ENCODE results near the gene PROX1.
A peak's percentile ranks its signal among the peaks of the same experiment; 100 is the strongest.

Gene PROX1

DNA sequence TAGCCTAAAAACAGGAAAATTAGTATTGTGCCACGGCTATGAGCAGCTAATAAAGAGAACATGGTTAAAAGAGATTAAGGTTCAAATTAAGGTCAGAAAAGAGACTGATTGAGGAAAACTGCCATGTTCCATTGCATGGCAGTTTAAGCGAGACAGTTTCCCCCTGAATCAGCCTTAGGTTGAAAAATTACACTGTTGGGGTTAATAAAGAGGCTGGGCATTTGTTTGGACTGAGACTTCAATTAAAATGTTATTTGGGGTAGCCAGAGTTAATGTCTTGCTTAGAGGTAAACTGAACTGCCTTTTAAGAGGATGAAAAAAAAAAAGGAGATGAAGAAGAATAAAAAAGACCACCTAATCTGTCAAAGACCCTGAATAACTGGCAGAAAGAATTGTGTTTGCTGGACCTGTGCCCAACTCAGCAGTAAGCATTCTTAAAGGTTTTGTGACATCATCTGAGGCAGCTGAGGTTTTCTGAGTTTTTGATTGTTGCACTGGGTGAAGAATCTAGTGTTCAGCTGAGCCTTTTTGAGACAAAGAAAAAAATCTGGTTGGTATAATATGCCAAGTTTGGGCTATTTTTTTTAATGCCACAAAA is 17.7 kb upstream of the PROX1 start:
- H3K36me3 Mint-ChIP-seq, result no peaks in the 10 kb centered on the region
- H3K4me1 Mint-ChIP-seq, result no peaks in the 10 kb centered on the region
- peaks cover 2 to 4% of the 10 kb centered on the region in 2 donors for H3K9me3 Mint-ChIP-seq
- DNase-seq (no peak), ATAC-seq (replicated peaks) (no peak)
- H3K4me3 Mint-ChIP-seq, result no peak overlapping the region
- H3K27ac Mint-ChIP-seq, result no peak overlapping the region
- H3K27me3 Mint-ChIP-seq, result peaks cover 5 to 8% of the 10 kb centered on the region in 2 donors

- Mint-ChIP-seq H3K36me3 (no peaks in the 10 kb centered on the region), H3K9me3 (peaks cover 0 to 2% of the 10 kb centered on the region in 2 donors), H3K4me1 (no peaks in the 10 kb centered on the region), H3K27me3 (peaks cover 12 to 17% of the 10 kb centered on the region in 2 donors), H3K27ac (no peak overlapping the region), H3K4me3 (no peak overlapping the region)
- no peak for ATAC-seq (replicated peaks)
- DNase-seq, result no peak
These were observed 15.6 kb upstream of the PROX1 start for GRCh38 chr1:213972141-213972540.

- Mint-ChIP-seq H3K4me1 (no peaks in the 10 kb centered on the region), H3K9me3 (peaks cover 0 to 2% of the 10 kb centered on the region in 2 donors), H3K4me3 (no peak overlapping the region), H3K27ac (no peak overlapping the region), H3K36me3 (no peaks in the 10 kb centered on the region), H3K27me3 (peaks cover 20 to 24% of the 10 kb centered on the region in 2 donors)
- no peak for ATAC-seq (replicated peaks)
- no peak for DNase-seq
These were observed 14.6 kb upstream of the PROX1 start for GRCh38 chr1:213973129-213973528.

- Mint-ChIP-seq H3K4me3 (no peak overlapping the region), H3K36me3 (peaks cover 0 to 8% of the 10 kb centered on the region in 2 donors), H3K4me1 (peaks cover 0 to 2% of the 10 kb centered on the region in 2 donors), H3K27ac (no peak overlapping the region), H3K9me3 (peaks cover 6 to 7% of the 10 kb centered on the region in 2 donors), H3K27me3 (peaks cover 56 to 57% of the 10 kb centered on the region in 2 donors)
- DNase-seq, result no peak
- ATAC-seq (replicated peaks), result no peak
These were observed 10.9 kb upstream of the PROX1 start for GRCh38 chr1:213976665-213977485.

DNA sequence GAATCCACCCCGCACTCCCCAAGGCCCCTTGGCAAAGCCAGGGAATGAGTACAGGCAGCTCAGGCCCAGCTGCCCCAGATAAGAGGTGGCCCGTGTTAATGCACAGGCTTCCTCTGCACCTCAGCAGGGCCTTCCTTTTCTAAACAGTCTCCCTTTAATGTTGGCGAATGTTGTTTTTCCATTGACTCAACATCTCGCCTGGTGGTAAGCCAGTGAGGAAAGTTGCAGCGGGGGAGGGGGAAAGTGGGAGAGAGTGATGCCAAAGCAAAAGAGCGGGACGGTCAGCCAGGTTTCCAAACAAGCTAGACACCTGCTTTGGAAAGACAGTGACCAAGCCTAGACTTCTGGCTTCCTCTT is 10.3 kb upstream of the PROX1 start:
- H3K4me3 Mint-ChIP-seq, result no peak overlapping the region
- no peak for ATAC-seq (replicated peaks)
- no peak overlapping the region for H3K27ac Mint-ChIP-seq
- H3K27me3 Mint-ChIP-seq, result peaks cover 62 to 63% of the 10 kb centered on the region in 2 donors
- H3K4me1 Mint-ChIP-seq, result peaks cover 0 to 2% of the 10 kb centered on the region in 2 donors
- DNase-seq, result no peak
- peaks cover 6 to 7% of the 10 kb centered on the region in 2 donors for H3K9me3 Mint-ChIP-seq
- peaks cover 0 to 9% of the 10 kb centered on the region in 2 donors for H3K36me3 Mint-ChIP-seq

GRCh38 chr1:213977909-213978308 is 9.9 kb upstream of the PROX1 start:
- Mint-ChIP-seq H3K36me3 (peaks cover 0 to 9% of the 10 kb centered on the region in 2 donors), H3K4me3 (no peak overlapping the region), H3K9me3 (peaks cover 6 to 7% of the 10 kb centered on the region in 2 donors), H3K27me3 (peaks cover 62 to 66% of the 10 kb centered on the region in 2 donors), H3K4me1 (peaks cover 0 to 2% of the 10 kb centered on the region in 2 donors), H3K27ac (no peak overlapping the region)
- DNase-seq, result no peak
- ATAC-seq (replicated peaks), result no peak

DNA sequence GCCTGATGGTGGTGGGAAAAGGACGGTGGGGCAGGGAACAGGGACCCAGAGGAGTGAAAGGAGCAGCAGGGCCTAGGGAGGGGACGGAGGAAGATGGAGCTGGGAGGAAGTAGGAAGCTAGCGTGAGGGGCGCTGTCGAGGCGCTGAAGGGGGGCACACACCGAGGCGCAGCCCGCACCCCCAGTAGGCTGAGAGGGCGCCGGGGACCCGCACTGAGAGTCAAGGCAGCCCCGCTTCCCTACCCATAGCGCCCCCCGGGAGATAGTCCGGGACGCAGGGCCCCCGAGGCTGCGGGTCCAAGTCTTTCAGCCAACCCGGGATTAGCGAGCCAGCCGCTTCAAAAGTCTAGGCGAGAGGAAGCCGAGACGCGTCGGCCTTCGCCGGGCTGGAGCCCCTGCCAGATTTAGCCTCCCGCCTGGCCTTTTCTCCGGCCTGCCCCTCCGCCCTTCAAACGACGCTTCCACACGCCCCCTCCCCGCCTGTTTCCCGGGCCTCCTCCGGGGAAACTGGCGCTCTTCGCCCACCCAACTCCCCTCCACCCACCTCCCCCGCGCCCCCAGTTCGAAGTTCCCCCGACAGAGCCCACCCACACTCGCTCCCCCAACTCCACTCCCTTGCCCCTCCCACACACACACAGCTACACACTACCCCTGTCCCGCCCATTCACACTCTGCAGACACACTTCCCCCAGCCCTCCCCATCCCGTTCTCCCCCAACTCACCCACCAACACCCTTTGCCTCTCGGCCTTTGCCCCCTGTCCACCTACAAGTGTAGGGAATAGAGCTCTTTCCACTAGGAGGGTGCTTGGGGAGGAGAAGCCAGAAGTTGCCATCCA is 7.8 kb upstream of the PROX1 start:
- H3K4me1 Mint-ChIP-seq, result peaks cover 0 to 5% of the 10 kb centered on the region in 2 donors
- H3K27me3 Mint-ChIP-seq, result peaks cover 82 to 84% of the 10 kb centered on the region in 2 donors
- DNase-seq (no peak), ATAC-seq (replicated peaks) (no peak)
- no peak overlapping the region for H3K27ac Mint-ChIP-seq
- peaks cover 5 to 6% of the 10 kb centered on the region in 2 donors for H3K9me3 Mint-ChIP-seq
- peak overlapping the region in 1 of 2 donors; percentile 3 for H3K4me3 Mint-ChIP-seq
- H3K36me3 Mint-ChIP-seq, result peaks cover 0 to 9% of the 10 kb centered on the region in 2 donors

DNA sequence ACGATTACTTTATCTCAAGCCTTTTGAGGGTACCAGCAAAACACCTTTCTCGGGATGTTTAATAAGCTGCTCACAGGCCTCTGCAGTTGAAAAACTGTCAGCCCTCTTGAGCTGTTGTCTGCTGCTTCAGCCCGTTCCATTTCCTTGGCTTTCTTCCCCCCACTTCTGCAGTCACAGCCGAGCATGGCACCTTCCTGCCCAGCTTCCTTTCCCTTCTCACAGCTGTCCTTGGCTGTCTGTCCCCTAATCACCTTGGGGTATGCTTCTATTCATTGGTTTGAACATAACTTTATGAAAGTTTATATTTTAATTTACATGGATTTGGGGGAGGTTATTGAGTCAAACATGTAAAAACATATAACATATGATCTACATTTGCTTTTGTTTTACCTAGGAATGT is 6.9 kb upstream of the PROX1 start:
- DNase-seq (no peak), ATAC-seq (replicated peaks) (no peak)
- H3K4me3 Mint-ChIP-seq, result no peak overlapping the region
- peaks cover 0 to 11% of the 10 kb centered on the region in 2 donors for H3K36me3 Mint-ChIP-seq
- H3K27ac Mint-ChIP-seq, result no peak overlapping the region
- peaks cover 5 to 7% of the 10 kb centered on the region in 2 donors for H3K9me3 Mint-ChIP-seq
- peaks cover 80 to 88% of the 10 kb centered on the region in 2 donors for H3K27me3 Mint-ChIP-seq
- H3K4me1 Mint-ChIP-seq, result peaks cover under 1 to 5% of the 10 kb centered on the region in 2 donors

- Mint-ChIP-seq H3K9me3 (peaks cover 9 to 13% of the 10 kb centered on the region in 2 donors), H3K4me3 (no peak overlapping the region), H3K27me3 (peaks cover 83 to 94% of the 10 kb centered on the region in 2 donors), H3K27ac (no peak overlapping the region), H3K36me3 (peaks cover 0 to 13% of the 10 kb centered on the region in 2 donors), H3K4me1 (peaks cover 6 to 9% of the 10 kb centered on the region in 2 donors)
- no peak for ATAC-seq (replicated peaks)
- no peak for DNase-seq
These were observed 5.5 kb upstream of the PROX1 start for GRCh38 chr1:213982289-213982671.

- Mint-ChIP-seq H3K27ac (no peak overlapping the region), H3K4me3 (no peak overlapping the region), H3K27me3 (peaks cover 84 to 96% of the 10 kb centered on the region in 2 donors), H3K36me3 (peaks cover 2 to 16% of the 10 kb centered on the region in 2 donors), H3K4me1 (peaks cover 9 to 15% of the 10 kb centered on the region in 2 donors), H3K9me3 (peaks cover 11 to 13% of the 10 kb centered on the region in 2 donors)
- ATAC-seq (replicated peaks), result no peak
- DNase-seq, result no peak
These were observed 4.9 kb upstream of the PROX1 start for GRCh38 chr1:213982672-213983492.

GRCh38 chr1:213983493-213984386 is 4.0 kb upstream of the PROX1 start:
- peak overlapping the region; percentile 27 for H3K27ac Mint-ChIP-seq
- no peak for DNase-seq
- peaks cover 84 to 96% of the 10 kb centered on the region in 2 donors for H3K27me3 Mint-ChIP-seq
- H3K9me3 Mint-ChIP-seq, result peaks cover 12% of the 10 kb centered on the region in 2 donors
- H3K4me1 Mint-ChIP-seq, result peaks cover 17 to 24% of the 10 kb centered on the region in 2 donors
- H3K4me3 Mint-ChIP-seq, result no peak overlapping the region
- peaks cover 4 to 22% of the 10 kb centered on the region in 2 donors for H3K36me3 Mint-ChIP-seq
- no peak for ATAC-seq (replicated peaks)

GRCh38 chr1:213984387-213985208 is 3.2 kb upstream of the PROX1 start:
- no peak for ATAC-seq (replicated peaks)
- Mint-ChIP-seq H3K4me1 (peaks cover 20 to 32% of the 10 kb centered on the region in 2 donors), H3K4me3 (no peak overlapping the region)

More at GRCh38 chr1:213984387-213985208, 3.2 kb upstream of the PROX1 start:
- H3K27ac Mint-ChIP-seq, result peak overlapping the region; percentile 25
- peaks cover 7 to 13% of the 10 kb centered on the region in 2 donors for H3K9me3 Mint-ChIP-seq
- peaks cover 84 to 96% of the 10 kb centered on the region in 2 donors for H3K27me3 Mint-ChIP-seq
- peaks cover 4 to 24% of the 10 kb centered on the region in 2 donors for H3K36me3 Mint-ChIP-seq
- DNase-seq, result no peak

All from stimulated activated naive B cell treated with anti-CD40 and anti-IgM and Interleukin-4, amounts not matched to agents 10 μg/mL and 1 μg/mL and 100 μg/mL, for 72 hours (primary cell).